Measurements from ENCODE around the gene WLS.
"Not testable (repeated sequence)": the region's sequence is repeated elsewhere in the genome, so short reads cannot be mapped to it uniquely, and the experiment has no call there.

Gene WLS

GRCh38 chr1:68164918-68165317, 67.4 kb downstream of the WLS start:
- DNase-seq (ENCODE audit: low spot score) = no peak

DNA sequence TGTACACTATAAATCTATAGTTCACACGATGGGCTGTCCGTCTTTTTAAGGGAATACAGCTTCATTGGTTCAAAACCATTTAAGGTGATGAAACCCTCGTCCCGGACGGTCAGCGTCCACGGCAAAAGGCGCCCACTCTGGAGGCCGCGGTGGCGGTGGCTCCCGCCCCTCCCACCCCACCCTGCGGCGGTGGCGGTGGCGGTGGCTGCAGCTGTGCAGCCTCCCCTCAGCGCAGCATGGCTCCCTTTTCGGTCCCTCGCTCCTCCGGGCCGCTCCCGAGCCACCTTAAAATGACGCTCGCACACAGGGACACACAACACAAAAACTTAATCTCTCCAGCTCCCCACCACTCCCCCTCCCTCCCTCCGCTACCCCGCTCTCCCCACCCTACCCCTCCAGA, 69.1 kb downstream of the WLS start:
- no peak for DNase-seq (ENCODE audit: low spot score)

GRCh38 chr1:68162761-68163160, 69.6 kb downstream of the WLS start:
- DNase-seq (ENCODE audit: low spot score) = no peak

DNA sequence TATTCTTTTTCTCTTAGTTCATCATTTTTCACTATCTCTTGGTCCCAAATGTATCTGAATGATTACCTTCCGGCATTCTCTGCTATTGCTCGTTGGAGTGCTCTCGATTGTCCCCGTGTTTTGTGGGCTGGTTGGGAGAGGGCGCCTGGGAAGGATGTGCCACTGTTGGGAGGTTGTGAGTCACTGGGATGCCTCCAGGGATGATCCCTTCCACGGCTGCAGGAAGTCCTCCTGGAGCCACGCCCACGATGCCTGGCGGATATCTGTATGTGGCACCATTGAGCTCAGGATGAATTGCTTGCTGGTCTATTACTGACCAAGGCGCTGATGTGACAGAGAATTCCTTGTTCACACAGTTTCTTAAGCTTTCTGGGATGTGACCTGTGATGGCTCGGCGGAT, 70.7 kb downstream of the WLS start:
- DNase-seq (ENCODE audit: low spot score) = not testable (repeated sequence)

GRCh38 chr1:68160935-68161334, 71.4 kb downstream of the WLS start:
- not testable (repeated sequence) for DNase-seq (ENCODE audit: low spot score)

- DNase-seq (ENCODE audit: low spot score) = no peak
Measured at GRCh38 chr1:68160021-68160420, 72.3 kb downstream of the WLS start.

DNA sequence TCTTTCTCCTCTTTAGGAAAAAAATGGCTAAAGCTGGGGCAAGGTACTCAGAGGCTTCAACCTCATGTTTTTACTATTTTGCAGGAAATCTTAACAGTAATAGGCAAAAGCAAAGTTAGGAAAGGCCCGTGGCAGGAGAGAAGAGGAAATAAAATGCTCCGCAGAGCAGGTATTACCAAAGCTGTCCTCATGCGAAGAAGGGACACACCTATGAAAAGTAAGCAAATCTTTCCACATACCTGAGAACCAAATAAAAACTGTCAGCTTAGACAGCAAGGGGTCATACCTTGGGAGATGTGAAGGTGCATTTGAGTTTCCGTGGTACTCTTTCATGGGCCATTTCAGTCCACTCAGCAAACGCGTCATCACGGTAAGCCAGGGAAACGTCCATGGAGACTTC, 73.5 kb downstream of the WLS start:
- no peak for DNase-seq (ENCODE audit: low spot score)

- no peak for DNase-seq (ENCODE audit: low spot score)
Measured at GRCh38 chr1:68157416-68157815, 74.9 kb downstream of the WLS start.

DNA sequence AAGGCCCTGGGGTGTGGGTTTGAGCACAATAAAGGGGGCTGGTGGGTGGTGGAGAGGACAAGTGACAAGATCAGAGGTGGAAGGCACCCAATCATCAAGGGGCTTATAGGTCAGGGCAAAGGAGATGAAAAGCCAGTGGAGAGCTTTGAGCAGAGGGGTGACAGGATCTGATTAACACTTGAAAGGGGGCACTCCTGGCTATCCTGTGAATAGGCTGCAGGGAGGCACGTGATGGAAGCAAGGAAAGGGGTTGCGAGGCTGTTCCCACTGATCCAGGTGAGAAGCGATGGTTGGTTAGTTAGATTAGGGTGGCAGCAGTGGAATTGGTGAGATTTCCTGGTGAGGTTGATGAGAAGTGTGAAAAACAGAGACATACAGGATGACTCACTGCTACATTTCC, 80.6 kb downstream of the WLS start:
- DNase-seq (ENCODE audit: low spot score) = no peak

GRCh38 chr1:68149907-68150306, 82.4 kb downstream of the WLS start:
- no peak for DNase-seq (ENCODE audit: low spot score)

DNA sequence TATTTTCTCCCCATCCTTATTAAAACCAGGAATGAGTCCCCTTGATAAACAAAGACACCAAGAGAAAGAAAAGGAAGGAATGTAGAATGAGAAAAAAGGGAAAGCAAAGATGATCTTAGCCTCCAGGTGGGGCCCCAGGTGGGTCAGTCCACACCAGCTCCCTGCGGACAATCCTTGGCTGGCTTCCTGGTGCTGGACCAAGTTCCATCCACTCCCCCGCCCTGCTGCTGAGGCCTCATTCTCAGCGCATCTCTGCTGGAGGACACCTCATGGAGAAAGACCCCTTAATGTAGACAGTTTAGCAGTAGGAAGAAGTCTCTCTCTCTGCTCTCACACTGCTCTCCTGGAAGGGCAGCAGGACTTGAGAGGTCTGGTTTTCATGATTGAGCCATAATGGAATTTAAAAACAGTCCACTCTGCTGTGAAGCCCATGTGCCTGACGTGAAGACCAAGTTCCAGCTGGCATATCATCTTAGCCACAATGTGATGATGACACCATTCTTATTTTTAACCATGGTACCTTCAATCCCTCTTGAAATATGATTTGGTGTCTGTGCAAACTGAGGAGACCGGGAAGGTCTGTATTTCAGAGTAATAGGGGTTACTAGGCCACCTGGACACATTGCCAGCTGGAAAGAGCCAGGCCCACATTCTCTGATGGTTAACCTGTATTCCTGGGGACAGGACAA, 83.1 kb downstream of the WLS start:
- DNase-seq (ENCODE audit: low spot score) = no peak

- no peak for DNase-seq (ENCODE audit: low spot score)
Measured at GRCh38 chr1:68148631-68149030, 83.7 kb downstream of the WLS start.

- no peak for DNase-seq (ENCODE audit: low spot score)
Measured at GRCh38 chr1:68147534-68148171, 84.7 kb downstream of the WLS start.

DNA sequence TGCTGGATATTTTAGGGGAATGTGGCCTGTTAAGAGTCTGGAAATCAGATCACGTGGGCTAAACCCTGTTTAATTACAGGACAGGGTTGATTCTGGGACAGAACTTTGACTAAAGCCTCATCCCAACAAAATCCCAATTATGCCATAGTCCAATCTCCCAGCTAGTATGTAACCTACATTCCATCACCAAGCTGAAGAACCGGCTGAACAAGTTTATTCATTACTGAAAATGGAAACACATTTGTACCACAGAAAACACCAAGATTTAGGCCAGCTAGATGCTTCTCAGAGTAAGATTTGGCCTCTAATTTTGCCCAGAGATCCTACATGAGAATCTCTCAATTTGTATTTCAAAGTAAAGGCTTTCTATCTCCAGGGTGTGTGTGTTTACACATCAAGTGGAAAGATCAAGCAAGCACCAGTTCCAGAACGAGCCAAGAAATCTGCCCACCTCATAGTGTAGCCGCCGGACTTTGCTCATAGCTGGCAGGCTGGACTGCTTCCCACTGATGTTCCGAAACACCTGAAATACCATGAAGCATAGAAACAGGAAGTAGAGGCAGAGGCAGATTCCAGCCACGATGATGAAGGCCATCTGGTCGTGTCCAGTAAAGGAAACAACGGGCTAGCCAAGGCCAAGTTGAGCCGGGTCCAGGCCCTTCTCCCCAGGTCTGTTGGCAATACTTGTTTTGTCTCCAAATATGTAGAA, 86.8 kb downstream of the WLS start:
- DNase-seq (ENCODE audit: low spot score) = no peak

- no peak for DNase-seq (ENCODE audit: low spot score)
Measured at GRCh38 chr1:68144856-68145255, 87.5 kb downstream of the WLS start.

DNA sequence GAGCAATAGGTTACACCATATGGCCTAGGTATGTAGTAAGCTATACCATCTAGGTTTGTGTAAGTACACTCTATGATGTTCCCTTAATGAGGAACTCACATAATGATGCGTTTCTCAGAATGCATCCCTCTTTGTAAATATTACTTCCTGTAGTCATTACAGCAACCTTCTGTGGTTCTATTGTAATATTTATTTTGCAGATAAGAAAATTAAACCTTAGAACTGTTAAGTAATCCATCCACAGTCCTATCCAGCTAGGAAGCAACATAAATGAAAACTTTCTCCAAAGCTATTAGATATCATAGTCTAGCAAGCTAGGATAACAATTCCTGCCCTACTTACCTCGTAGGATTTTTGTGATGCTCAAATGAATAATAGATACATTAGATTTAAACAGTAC, 88.7 kb downstream of the WLS start:
- DNase-seq (ENCODE audit: low spot score) = no peak

GRCh38 chr1:68142461-68142860, 89.9 kb downstream of the WLS start:
- no peak for DNase-seq (ENCODE audit: low spot score)

DNA sequence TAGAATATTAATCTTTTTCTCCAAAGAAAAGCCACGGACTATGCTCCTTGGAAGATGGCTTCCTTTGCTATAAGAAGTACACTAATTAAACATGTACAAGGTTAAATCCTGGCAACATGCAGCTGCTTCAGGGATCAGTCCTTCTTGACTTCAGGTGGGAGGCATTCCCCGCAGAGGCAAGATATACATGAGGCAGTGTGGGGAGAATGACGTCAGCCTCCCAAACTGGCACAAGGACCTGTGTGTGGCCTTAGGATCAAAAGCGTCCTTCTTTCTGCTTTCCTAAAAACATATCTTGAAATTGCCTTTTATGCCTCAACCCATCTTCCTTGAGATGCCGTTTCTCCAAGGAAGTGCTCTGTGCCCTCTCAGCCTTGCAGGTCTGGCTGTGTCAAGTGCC, 90.3 kb downstream of the WLS start:
- no peak for DNase-seq (ENCODE audit: low spot score)

- peak; percentile 27 for DNase-seq (ENCODE audit: low spot score)
Measured at GRCh38 chr1:68141071-68142021, 91.0 kb downstream of the WLS start.

DNA sequence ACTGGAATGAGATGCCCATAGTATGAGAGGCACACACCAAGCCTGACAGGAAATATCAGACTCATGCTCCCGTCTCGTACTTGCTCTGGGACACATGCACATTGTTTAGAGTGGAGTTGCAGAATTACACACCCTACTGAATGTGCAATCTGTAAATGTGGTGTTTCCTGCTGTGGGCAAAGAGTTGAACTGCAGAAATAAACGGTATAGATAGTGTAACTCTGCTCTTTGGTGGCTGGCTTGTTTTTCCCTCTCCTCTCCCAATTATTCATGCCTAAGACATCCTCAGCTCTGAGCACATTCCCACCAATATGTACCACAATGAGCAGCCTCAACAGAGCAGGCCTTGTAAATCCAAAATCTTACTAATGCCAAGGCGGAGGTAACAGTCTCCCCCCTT, 91.8 kb downstream of the WLS start:
- DNase-seq (ENCODE audit: low spot score) = no peak

DNA sequence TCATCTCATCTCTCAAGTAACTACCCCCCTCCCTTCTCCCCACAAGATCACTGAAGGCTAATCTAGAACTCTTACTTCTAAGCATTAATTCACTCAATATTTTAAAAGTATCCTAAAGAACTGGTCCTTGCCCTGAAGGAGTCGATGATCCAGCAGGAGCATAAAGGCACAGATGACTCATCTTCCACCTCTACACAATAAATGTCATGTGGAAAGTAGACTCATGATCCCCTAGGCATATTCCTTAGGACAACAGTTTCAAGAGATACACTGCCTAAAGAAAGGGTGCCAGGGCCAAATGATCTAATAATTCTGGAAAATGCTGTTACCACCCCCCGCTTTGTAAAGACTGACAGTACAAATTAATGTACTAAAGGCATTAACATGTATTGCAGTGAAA, 96.1 kb downstream of the WLS start:
- no peak for DNase-seq (ENCODE audit: low spot score)

DNA sequence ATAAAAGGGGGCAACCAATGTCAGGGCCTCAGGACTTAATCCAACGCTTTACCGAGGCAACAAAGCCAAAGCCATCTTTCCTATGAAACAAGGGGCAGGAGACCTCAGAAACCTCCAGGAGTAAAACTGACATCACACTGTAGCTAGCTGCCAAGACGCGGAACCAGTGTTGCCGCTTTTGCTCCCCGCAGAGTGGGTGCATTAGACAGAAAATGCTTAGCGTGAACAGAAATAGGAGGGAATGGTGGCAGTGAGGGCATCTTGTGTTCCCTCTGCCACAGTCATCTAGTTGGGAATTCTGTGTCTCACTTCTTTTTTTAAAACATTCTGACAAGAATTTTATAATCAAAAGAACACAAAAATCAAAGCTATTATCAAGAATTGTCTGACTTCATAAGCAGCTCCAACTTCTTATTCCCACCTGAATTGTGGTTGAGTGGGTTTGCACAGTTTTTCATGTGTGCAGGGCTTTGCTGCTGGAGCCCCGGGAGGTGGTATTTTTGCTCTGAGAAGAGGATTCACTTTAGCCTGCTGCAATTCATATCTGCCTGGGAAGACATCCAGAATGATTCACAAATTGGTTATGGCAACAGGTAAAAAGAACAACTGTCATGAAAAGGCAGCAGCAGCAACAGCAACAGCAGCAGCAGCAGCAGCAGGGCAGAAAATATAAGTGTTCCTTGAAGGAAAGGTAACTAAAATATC, 99.7 kb downstream of the WLS start:
- DNase-seq (ENCODE audit: low spot score) = no peak

All from AG20443 (cell line).